ENCODE results near the gene KRT33A. TPM values are rescaled to one million over a fixed set of nuclear protein-coding genes. Genes with fewer than 3 reads are reported as not detected.

Gene KRT33A
- total RNA-seq, 1 donor from 2014 or later, result not detected

Other genes with a start within 250 kb of the KRT33A start
- gene KRTAP4-16, start 248.6 kb downstream of the KRT33A start, total RNA-seq, result not detected
- gene KRTAP4-9, start 245.4 kb downstream of the KRT33A start, total RNA-seq, result not detected
- not detected for gene KRTAP4-11, start 232.5 kb downstream of the KRT33A start, total RNA-seq
- gene KRTAP4-12, start 226.6 kb downstream of the KRT33A start, total RNA-seq, result not detected
- gene KRTAP4-6, start 210.3 kb downstream of the KRT33A start, total RNA-seq, result not detected
- gene KRTAP4-5, start 201.0 kb downstream of the KRT33A start, total RNA-seq, result not detected
- not detected for gene KRTAP4-4, start 190.1 kb downstream of the KRT33A start, total RNA-seq
- not detected for gene KRTAP4-3, start 182.6 kb downstream of the KRT33A start, total RNA-seq
- gene KRTAP4-2, start 172.6 kb downstream of the KRT33A start, total RNA-seq, result not detected
- gene KRTAP4-1, start 165.9 kb downstream of the KRT33A start, total RNA-seq, result not detected
- not detected for gene KRTAP9-1, start 160.9 kb downstream of the KRT33A start, total RNA-seq
- gene KRTAP9-2, start 124.2 kb downstream of the KRT33A start, total RNA-seq, result not detected
- gene KRTAP9-3, start 118.4 kb downstream of the KRT33A start, total RNA-seq, result not detected
- not detected for gene KRTAP9-8, start 112.8 kb downstream of the KRT33A start, total RNA-seq
- gene KRTAP9-4, start 101.1 kb downstream of the KRT33A start, total RNA-seq, result not detected
- not detected for gene KRTAP9-9, start 95.4 kb downstream of the KRT33A start, total RNA-seq
- gene KRTAP9-6, start 85.5 kb downstream of the KRT33A start, total RNA-seq, result not detected
- gene KRTAP9-7, start 75.1 kb downstream of the KRT33A start, total RNA-seq, result not detected
- gene KRTAP29-1, start 48.0 kb downstream of the KRT33A start, total RNA-seq, result not detected
- gene KRTAP16-1, start 41.5 kb downstream of the KRT33A start, total RNA-seq, result not detected
- gene KRTAP17-1, start 35.1 kb downstream of the KRT33A start, total RNA-seq, result not detected
- gene KRT33B, start 19.0 kb upstream of the KRT33A start, total RNA-seq, result not detected
- 0.74 TPM for gene KRT34, start 31.5 kb upstream of the KRT33A start, total RNA-seq
- gene KRT31, start 46.8 kb upstream of the KRT33A start, total RNA-seq, result 1.2 TPM
- not detected for gene KRT37, start 73.8 kb upstream of the KRT33A start, total RNA-seq
- not detected for gene KRT38, start 90.2 kb upstream of the KRT33A start, total RNA-seq
- gene KRT32, start 116.6 kb upstream of the KRT33A start, total RNA-seq, result not detected
- not detected for gene KRT35, start 130.3 kb upstream of the KRT33A start, total RNA-seq
- gene KRT36, start 139.1 kb upstream of the KRT33A start, total RNA-seq, result not detected
- not detected for gene KRT13, start 154.8 kb upstream of the KRT33A start, total RNA-seq
- 0.25 TPM for gene KRT15, start 168.1 kb upstream of the KRT33A start, total RNA-seq
- 11.3 TPM for gene KRT19, start 177.5 kb upstream of the KRT33A start, total RNA-seq
- not detected for gene KRT9, start 221.2 kb upstream of the KRT33A start, total RNA-seq
- gene KRT14, start 236.1 kb upstream of the KRT33A start, total RNA-seq, result 0.49 TPM

All from temporal lobe (tissue), 1 donor.